Measurements from ENCODE around the gene ZCCHC14.
"Not testable (repeated sequence)": the region's sequence is repeated elsewhere in the genome, so short reads cannot be mapped to it uniquely, and the experiment has no call there.

ZCCHC14 gene

GRCh38 chr16:87516361-87516760 is 23.5 kb upstream of the ZCCHC14 start:
- H3K27me3 ChIP-seq, result 0 out of 22 replicates have a peak, but pooled peaks cover 0 to 6% (median 0%) of the 10 kb centered on the region in 11 experiments
- no peak for TF ChIP-seq Cebpa-rat (IDR thresholded peaks at IDR 0.05)
- H3K4me3 ChIP-seq, result no peak overlapping the region
- no peak overlapping the region for H3K9ac ChIP-seq
- H3K4me1 ChIP-seq, result peaks cover 0 to 7% (median 0%) of the 10 kb centered on the region in 10 experiments; a peak in 3 of 20 replicates
- no peaks in the 10 kb centered on the region for H3K36me3 ChIP-seq
- no peak overlapping the region for H3K27ac ChIP-seq
- no peak overlapping the region for H3K4me2 ChIP-seq
- H3K9me3 ChIP-seq (replicated peaks in 1 of 11), result no peaks in the 10 kb centered on the region
- peaks cover 0 to 4% (median 0%) of the 10 kb centered on the region in 11 experiments; a peak in 1 of 22 replicates for H4K20me1 ChIP-seq

- H4K20me1 ChIP-seq, result peaks cover 0 to 4% (median 0%) of the 10 kb centered on the region in 11 experiments; a peak in 1 of 22 replicates
- no peak overlapping the region for H3K27ac ChIP-seq
- peaks cover 0 to 7% (median 0%) of the 10 kb centered on the region in 10 experiments; a peak in 3 of 20 replicates for H3K4me1 ChIP-seq
- no peak overlapping the region for H3K4me3 ChIP-seq
- 0 out of 22 replicates have a peak, but pooled peaks cover 0 to 10% (median 0%) of the 10 kb centered on the region in 11 experiments for H3K27me3 ChIP-seq
- no peak overlapping the region for H3K9ac ChIP-seq
- no peaks in the 10 kb centered on the region for H3K36me3 ChIP-seq
- no peaks in the 10 kb centered on the region for H3K9me3 ChIP-seq (replicated peaks in 1 of 11)
- TF ChIP-seq Cebpa-rat (IDR thresholded peaks at IDR 0.05), result no peak
- no peak overlapping the region for H3K4me2 ChIP-seq
Observed at GRCh38 chr16:87515475-87516330, 22.9 kb upstream of the ZCCHC14 start.

GRCh38 chr16:87509778-87510177 is 17.0 kb upstream of the ZCCHC14 start:
- Histone ChIP-seq H4K20me1 (peaks cover 0 to 18% (median 0%) of the 10 kb centered on the region in 11 experiments; a peak in 1 of 22 replicates), H3K4me1 (peaks cover 16 to 27% (median 21%) of the 10 kb centered on the region in 10 experiments), H3K27me3 (peaks cover 0 to 40% (median 0%) of the 10 kb centered on the region in 11 experiments; a peak in 5 of 22 replicates)
- not testable (repeated sequence) for H3K27ac ChIP-seq; H3K9ac ChIP-seq; H3K4me3 ChIP-seq; H3K4me2 ChIP-seq; H3K36me3 ChIP-seq; H3K9me3 ChIP-seq (replicated peaks in 1 of 11)

GRCh38 chr16:87507351-87508069 is 14.7 kb upstream of the ZCCHC14 start:
- Histone ChIP-seq H3K27ac (no peak overlapping the region), H3K9ac (peak overlapping the region in 1 of 11 experiments; percentile 18; a peak in 2 of 22 replicates), H3K9me3 (replicated peaks in 1 of 11) (peaks cover 0 to 6% (median 0%) of the 10 kb centered on the region in 11 experiments; a peak in 2 of 22 replicates), H3K4me3 (no peak overlapping the region), H3K27me3 (peaks cover 0 to 46% (median 0%) of the 10 kb centered on the region in 11 experiments; a peak in 5 of 22 replicates), H3K4me1 (peaks cover 16 to 27% (median 21%) of the 10 kb centered on the region in 10 experiments), H3K4me2 (peak overlapping the region; percentile 41 to 75 (median 72)), H4K20me1 (peaks cover 0 to 18% (median 0%) of the 10 kb centered on the region in 11 experiments; a peak in 1 of 22 replicates), H3K36me3 (no peaks in the 10 kb centered on the region)
- no peak for TF ChIP-seq Cebpa-rat (IDR thresholded peaks at IDR 0.05)

- no peak for TF ChIP-seq Cebpa-rat (IDR thresholded peaks at IDR 0.05)
- Histone ChIP-seq H3K4me3 (no peak overlapping the region), H3K4me1 (peaks cover 16 to 28% (median 21%) of the 10 kb centered on the region in 10 experiments), H3K27ac (no peak overlapping the region), H4K20me1 (peaks cover 0 to 18% (median 0%) of the 10 kb centered on the region in 11 experiments; a peak in 1 of 22 replicates), H3K9me3 (replicated peaks in 1 of 11) (peaks cover 0 to 6% (median 0%) of the 10 kb centered on the region in 11 experiments; a peak in 2 of 22 replicates), H3K27me3 (peaks cover 0 to 46% (median 0%) of the 10 kb centered on the region in 11 experiments; a peak in 5 of 22 replicates), H3K4me2 (peak overlapping the region; percentile 41 to 75 (median 72)), H3K36me3 (no peaks in the 10 kb centered on the region), H3K9ac (peak overlapping the region in 1 of 11 experiments; percentile 9; a peak in 1 of 22 replicates)
Observed at GRCh38 chr16:87506423-87507350, 13.9 kb upstream of the ZCCHC14 start.

- Histone ChIP-seq H3K4me2 (no peak overlapping the region), H3K4me1 (peaks cover 16 to 36% (median 23%) of the 10 kb centered on the region in 10 experiments), H3K27me3 (peaks cover 0 to 47% (median 0%) of the 10 kb centered on the region in 11 experiments; a peak in 6 of 22 replicates), H3K9ac (no peak overlapping the region), H4K20me1 (peaks cover 0 to 26% (median 0%) of the 10 kb centered on the region in 11 experiments; a peak in 2 of 22 replicates), H3K4me3 (no peak overlapping the region), H3K36me3 (no peaks in the 10 kb centered on the region), H3K9me3 (replicated peaks in 1 of 11) (peaks cover 0 to 6% (median 0%) of the 10 kb centered on the region in 11 experiments; a peak in 2 of 22 replicates), H3K27ac (no peak overlapping the region)
- TF ChIP-seq Cebpa-rat (IDR thresholded peaks at IDR 0.05), result no peak
Observed at GRCh38 chr16:87505834-87506233, 13.0 kb upstream of the ZCCHC14 start.

GRCh38 chr16:87503232-87503937 is 10.6 kb upstream of the ZCCHC14 start:
- H3K4me3 ChIP-seq; H3K9me3 ChIP-seq (replicated peaks in 1 of 11); H3K27ac ChIP-seq; H3K4me2 ChIP-seq; H3K36me3 ChIP-seq; H3K9ac ChIP-seq: not testable (repeated sequence)
- Histone ChIP-seq H4K20me1 (peaks cover 0 to 40% (median 0%) of the 10 kb centered on the region in 11 experiments; a peak in 3 of 22 replicates), H3K27me3 (peaks cover 0 to 71% (median 9%) of the 10 kb centered on the region in 11 experiments; a peak in 9 of 22 replicates), H3K4me1 (peaks cover 14 to 36% (median 24%) of the 10 kb centered on the region in 10 experiments)
